GM23338 (cell line): ENCODE measurements around the gene MTPN. TPM values are rescaled to one million over a fixed set of nuclear protein-coding genes. Genes with fewer than 3 reads are reported as not detected.

Experiments used
- ATAC-seq: fragments of 200-7000 bp; cut with Tn5 transposase; 3 replicates; pipeline ENCODE4 v1.9.1; 2020
- DNase-seq: peaks from one replicate; pipeline ENCODE4 v3.0.0-alpha.2; 2015; ENCODE audit warnings: low spot score
- H2AFZ ChIP-seq: fragments of 200-600 bp; sonication (generic); 2 replicates; pipeline ENCODE4 v1.8.0; 2016; ENCODE audit warnings: antibody characterized with exemption, mild to moderate bottlenecking, moderate library complexity
- H3F3A ChIP-seq: fragments of 200-600 bp; sonication (generic); replicated peaks from 2 replicates; pipeline ENCODE4 v1.8.0; 2017; ENCODE audit warnings: antibody characterized with exemption, mixed run types, low read depth
- H3K27ac ChIP-seq: fragments of 200-600 bp; sonication (generic); 2 replicates; pipeline ENCODE4 v1.6.1; 2016; ENCODE audit warnings: low read depth
- H3K27me3 ChIP-seq: fragments of 200-600 bp; sonication (generic); 2 replicates; pipeline ENCODE4 v1.8.0; 2016; ENCODE audit warnings: mild to moderate bottlenecking, mixed run types, moderate library complexity; ENCODE audit not compliant: insufficient read depth
- H3K36me3 ChIP-seq: fragments of 200-600 bp; sonication (generic); 2 replicates; pipeline ENCODE4 v1.8.0; 2016; ENCODE audit warnings: mild to moderate bottlenecking; ENCODE audit not compliant: insufficient read depth
- H3K4me1 ChIP-seq: fragments of 200-600 bp; sonication (generic); 2 replicates; pipeline ENCODE4 v1.8.0; 2016; ENCODE audit warnings: mild to moderate bottlenecking, moderate library complexity; ENCODE audit not compliant: insufficient read depth
- H3K4me2 ChIP-seq: fragments of 200-600 bp; sonication (generic); 2 replicates; pipeline ENCODE4 v1.7.1; 2017; ENCODE audit warnings: mixed run types
- H3K4me3 ChIP-seq: fragments of 200-600 bp; sonication (generic); 2 replicates; pipeline ENCODE4 v1.6.1; 2016; ENCODE audit warnings: mixed run types
- H3K79me2 ChIP-seq: fragments of 200-600 bp; sonication (generic); replicated peaks from 2 replicates; pipeline ENCODE4 v1.8.0; 2017; ENCODE audit warnings: mild to moderate bottlenecking; ENCODE audit not compliant: insufficient read depth
- H3K9me2 ChIP-seq: fragments of 200-600 bp; sonication (generic); 2 replicates; pipeline ENCODE4 v1.8.0; 2017; ENCODE audit not compliant: insufficient read depth
- H4K20me1 ChIP-seq: fragments of 200-600 bp; sonication (generic); replicated peaks from 2 replicates; pipeline ENCODE4 v1.8.0; 2017; ENCODE audit warnings: mild to moderate bottlenecking; ENCODE audit not compliant: insufficient read depth
- H3K27ac Mint-ChIP-seq: 2 replicates; pipeline ENCODE4 v1.8.0; 2020; ENCODE audit warnings: inconsistent platforms, mild to moderate bottlenecking, moderate library complexity, mixed read lengths
- H3K27me3 Mint-ChIP-seq: 3 replicates; pipeline ENCODE4 v1.8.0; 2022; ENCODE audit warnings: low read depth, mild to moderate bottlenecking, moderate library complexity, mixed read lengths, inconsistent platforms; ENCODE audit not compliant: insufficient read depth, poor library complexity
- H3K36me3 Mint-ChIP-seq: 3 replicates; pipeline ENCODE4 v1.8.0; 2021; ENCODE audit warnings: low read depth, mild to moderate bottlenecking, inconsistent platforms, moderate library complexity, mixed read lengths
- H3K4me1 Mint-ChIP-seq: 3 replicates; pipeline ENCODE4 v1.8.0; 2020; ENCODE audit warnings: mild to moderate bottlenecking, inconsistent platforms, mixed read lengths
- H3K4me3 Mint-ChIP-seq: 3 replicates; pipeline ENCODE4 v1.8.0; 2021; ENCODE audit warnings: moderate library complexity, mild to moderate bottlenecking, inconsistent platforms, mixed read lengths
- H3K9me3 Mint-ChIP-seq: 3 replicates; pipeline ENCODE4 v1.8.0; 2020; ENCODE audit warnings: moderate library complexity, mild to moderate bottlenecking, inconsistent platforms, mixed read lengths
- CREB1 ChIP-seq: fragments of 250-450 bp; sonication (Bioruptor Pico); IDR thresholded peaks from 2 replicates; pipeline ENCODE4 v1.5.0; 2020; ENCODE audit warnings: low read depth, mild to moderate bottlenecking, moderate library complexity
- CTCF ChIP-seq, 2 experiments: fragments of 200-600 bp in 1 of 2; sonication (generic) in 1 of 2; conservative IDR thresholded peaks; 2 replicates each; pipeline versions ENCODE4 v1.5.1 to v1.6.1; 2016 to 2017; ENCODE audit warnings: antibody characterized with exemption in 2 of 2, low read depth in 2 of 2, mild to moderate bottlenecking in 2 of 2, moderate library complexity in 1 of 2
- ETS1 ChIP-seq: IDR thresholded peaks from 2 replicates; pipeline ENCODE4 v1.6.1; 2016; ENCODE audit warnings: antibody characterized with exemption
- EZH2 ChIP-seq: fragments of 200-600 bp; sonication (generic); IDR thresholded peaks from one replicate; pipeline ENCODE4 v1.8.0; 2017; ENCODE audit warnings: antibody characterized with exemption, mild to moderate bottlenecking, low read depth; ENCODE audit not compliant: unreplicated experiment
- EZH2phosphoT487 ChIP-seq: fragments of 200-600 bp; sonication (generic); IDR thresholded peaks from one replicate; pipeline ENCODE4 v1.8.1; 2018; ENCODE audit warnings: antibody characterized with exemption; ENCODE audit not compliant: unreplicated experiment
- JUNB ChIP-seq: IDR thresholded peaks from one replicate; pipeline ENCODE4 v1.6.1; 2016; ENCODE audit warnings: antibody characterized with exemption; ENCODE audit not compliant: unreplicated experiment
- NANOG ChIP-seq: IDR thresholded peaks from 2 replicates; pipeline ENCODE4 v1.6.1; 2016; ENCODE audit warnings: antibody characterized with exemption, borderline replicate concordance
- POLR2AphosphoS5 ChIP-seq: IDR thresholded peaks from 2 replicates; pipeline ENCODE4 v1.6.1; 2016; ENCODE audit warnings: antibody characterized with exemption, low read depth
- REST ChIP-seq: IDR thresholded peaks from one replicate; pipeline ENCODE4 v1.6.1; 2018; ENCODE audit warnings: antibody characterized with exemption; ENCODE audit not compliant: unreplicated experiment
- STAT1 ChIP-seq: IDR thresholded peaks from one replicate; pipeline ENCODE4 v1.6.1; 2016; ENCODE audit warnings: antibody characterized with exemption; ENCODE audit not compliant: unreplicated experiment
- ZNF114 ChIP-seq: fragments of 250-450 bp; sonication (Bioruptor Pico); IDR thresholded peaks from 2 replicates; pipeline ENCODE4 v1.5.0; 2020; ENCODE audit warnings: mild to moderate bottlenecking, moderate library complexity
- ZNF331 ChIP-seq: fragments of 250-450 bp; sonication (Bioruptor Pico); IDR thresholded peaks from 2 replicates; pipeline ENCODE4 v1.5.0; 2020; ENCODE audit warnings: low read depth, mild to moderate bottlenecking, moderate library complexity
- ZNF462 ChIP-seq: fragments of 250-450 bp; sonication (Bioruptor Pico); IDR thresholded peaks from 2 replicates; pipeline ENCODE4 v1.5.0; 2020; ENCODE audit warnings: mild to moderate bottlenecking, moderate library complexity
- polyA plus RNA-seq: library from polyadenylated mRNA; unstranded; fragments of >200 nt; fragmentation: Nextera tagmentation; extraction: Ambion mirVana; gene quantifications from 2 replicates; pipeline ENCODE4 v1.2.1, GENCODE V29; 2016
- total RNA-seq: library from RNA; depleted of rRNA; stranded (reverse); fragments of >200 nt; shearing (Covaris generic); gene quantifications from 2 replicates; pipeline ENCODE4 v1.2.3, GENCODE V29; 2014

MTPN gene
- total and polyA plus RNA-seq, 2 experiments from 2014 or later: 87.7 to 90.3 TPM

GRCh38 chr7:135978624-135979023 lies 1.5 kb upstream of the MTPN start:
- Histone ChIP-seq H3K4me3 (no peak overlapping the region), H3K9me2 (no peaks in the 10 kb centered on the region), H2AFZ (no peak overlapping the region), H3K27me3 (no peaks in the 10 kb centered on the region), H3K36me3 (no peaks in the 10 kb centered on the region), H3F3A (no peaks in the 10 kb centered on the region), H4K20me1 (peaks cover 14% of the 10 kb centered on the region; the same call in 1 of the 2 replicates), H3K4me1 (peaks cover 12% of the 10 kb centered on the region; the same call in 1 of the 2 replicates), H3K79me2 (peaks cover 34% of the 10 kb centered on the region), H3K4me2 (no peak overlapping the region), H3K27ac (no peak overlapping the region)
- Mint-ChIP-seq H3K4me1 (peaks cover 15% of the 10 kb centered on the region), H3K9me3 (no peaks in the 10 kb centered on the region; the same call in 2 of the 3 replicates), H3K36me3 (no peaks in the 10 kb centered on the region; the same call in 2 of the 3 replicates), H3K27me3 (peaks cover 5% of the 10 kb centered on the region), H3K27ac (no peak overlapping the region), H3K4me3 (no peak overlapping the region)
- TF ChIP-seq EZH2phosphoT487 (no peak), CTCF (conservative IDR thresholded peaks at IDR 0.05; ENCODE audit: low read depth in 2 of 2) (no peak), STAT1 (no peak), ZNF114 (CRISPR knock-in tag) (no peak), REST (no peak), POLR2AphosphoS5 (no peak), EZH2 (no peak), ZNF462 (CRISPR knock-in tag) (no peak), NANOG (no peak), ETS1 (no peak), CREB1 (CRISPR knock-in tag) (no peak), ZNF331 (CRISPR knock-in tag) (no peak), JUNB (no peak)
- DNase-seq: no peak
- ATAC-seq: no peak
